Ishikawa (cell line): Measurements from ENCODE around the gene HOXC4.

ENCODE experiments used
- CEBPB ChIP-seq: IDR thresholded peaks from 2 replicates; pipeline ENCODE4 v1.6.1; 2012
- CREB1 ChIP-seq: IDR thresholded peaks from 2 replicates; pipeline ENCODE4 v1.6.1; 2012; ENCODE audit warnings: low read depth
- EGR1 ChIP-seq: IDR thresholded peaks from 2 replicates; pipeline ENCODE4 v1.6.1; 2012
- EP300 ChIP-seq: IDR thresholded peaks from 2 replicates; pipeline ENCODE4 v1.6.1; 2012; ENCODE audit warnings: borderline replicate concordance
- FOXM1 ChIP-seq: IDR thresholded peaks from 2 replicates; pipeline ENCODE4 v1.6.1; 2012; ENCODE audit warnings: low read depth, borderline replicate concordance
- MAX ChIP-seq: IDR thresholded peaks from 2 replicates; pipeline ENCODE4 v1.6.1; 2012
- NFIC ChIP-seq: IDR thresholded peaks from 2 replicates; pipeline ENCODE4 v1.6.1; 2012
- RAD21 ChIP-seq: IDR thresholded peaks from 2 replicates; pipeline ENCODE4 v1.6.1; 2012; ENCODE audit warnings: low read depth
- REST ChIP-seq: IDR thresholded peaks from 2 replicates; pipeline ENCODE4 v1.6.1; 2012; ENCODE audit warnings: low read depth, mild to moderate bottlenecking
- TAF1 ChIP-seq: IDR thresholded peaks from 2 replicates; pipeline ENCODE4 v1.6.1; 2012; ENCODE audit warnings: low read depth, mild to moderate bottlenecking
- TCF12 ChIP-seq: IDR thresholded peaks from 2 replicates; pipeline ENCODE4 v1.6.1; 2012; ENCODE audit warnings: low read depth
- TEAD4 ChIP-seq: IDR thresholded peaks from 2 replicates; pipeline ENCODE4 v1.6.1; 2012
- USF1 ChIP-seq: IDR thresholded peaks from 2 replicates; pipeline ENCODE4 v1.6.1; 2012
- YY1 ChIP-seq: IDR thresholded peaks from 2 replicates; pipeline ENCODE4 v1.6.1; 2012; ENCODE audit warnings: low read depth
- ZBTB7A ChIP-seq: IDR thresholded peaks from 2 replicates; pipeline ENCODE4 v1.6.1; 2012; ENCODE audit warnings: low read depth

The HOXC4 gene

GRCh38 chr12:54053003-54053750 is 458 bp upstream of the HOXC4 start:
- no peak for TF ChIP-seq CREB1
- TF ChIP-seq MAX, result no peak
- TF ChIP-seq FOXM1, result no peak
- no peak for TF ChIP-seq REST
- no peak for TF ChIP-seq TEAD4
- TF ChIP-seq CEBPB, result no peak
- no peak for TF ChIP-seq RAD21
- no peak for TF ChIP-seq EGR1
- no peak for TF ChIP-seq ZBTB7A
- TF ChIP-seq USF1, result no peak
- no peak for TF ChIP-seq TAF1
- no peak for TF ChIP-seq YY1

- TF ChIP-seq MAX (no peak), TEAD4 (no peak), REST (no peak), FOXM1 (no peak), RAD21 (no peak), CEBPB (no peak)
These were observed 1.1 kb downstream of the HOXC4 start for GRCh38 chr12:54054742-54055194.

- TF ChIP-seq CEBPB, result no peak
- no peak for TF ChIP-seq USF1
- TF ChIP-seq YY1, result no peak
- TF ChIP-seq TAF1, result no peak
- no peak for TF ChIP-seq CREB1
- no peak for TF ChIP-seq FOXM1
- TF ChIP-seq TCF12, result no peak
- TF ChIP-seq EGR1, result no peak
- no peak for TF ChIP-seq EP300
- no peak for TF ChIP-seq RAD21
These were observed 1.9 kb downstream of the HOXC4 start for GRCh38 chr12:54055552-54055951.

GRCh38 chr12:54056110-54056509 is 2.5 kb downstream of the HOXC4 start:
- no peak for TF ChIP-seq CREB1
- no peak for TF ChIP-seq MAX
- no peak for TF ChIP-seq USF1
- no peak for TF ChIP-seq FOXM1
- no peak for TF ChIP-seq ZBTB7A
- TF ChIP-seq TEAD4, result no peak

GRCh38 chr12:54058128-54058768 is 4.6 kb downstream of the HOXC4 start:
- TF ChIP-seq EP300, result no peak
- no peak for TF ChIP-seq YY1
- no peak for TF ChIP-seq ZBTB7A
- no peak for TF ChIP-seq NFIC
- no peak for TF ChIP-seq TAF1
